ENCODE results near the gene CDH3.

CDH3 gene

GRCh38 chr16:68746951-68747350 is 101.8 kb downstream of the CDH3 start:
- Mint-ChIP-seq H3K9me3 (no peaks in the 10 kb centered on the region), H3K36me3 (ENCODE audit: low read depth) (no peaks in the 10 kb centered on the region), H3K27ac (no peak overlapping the region), H3K4me3 (no peak overlapping the region), H3K27me3 (ENCODE audit: low read depth) (peaks cover 4% of the 10 kb centered on the region), H3K4me1 (peaks cover 30% of the 10 kb centered on the region)
- TF ChIP-seq CTCF (IDR thresholded peaks at IDR 0.05; ENCODE audit: unreplicated experiment in 3 of 3): no peak

- H3K4me3 Mint-ChIP-seq: no peak overlapping the region
- H3K9me3 Mint-ChIP-seq: no peaks in the 10 kb centered on the region
- H3K27ac Mint-ChIP-seq: peak overlapping the region in 1 of 3 experiments; percentile 34
- H3K27me3 Mint-ChIP-seq (ENCODE audit: low read depth): peaks cover 4% of the 10 kb centered on the region
- no peaks in the 10 kb centered on the region for H3K36me3 Mint-ChIP-seq (ENCODE audit: low read depth)
- TF ChIP-seq CTCF (IDR thresholded peaks at IDR 0.05; ENCODE audit: unreplicated experiment in 3 of 3): no peak
- peaks cover 11% of the 10 kb centered on the region for H3K4me1 Mint-ChIP-seq
Measured at GRCh38 chr16:68749432-68749831, 104.3 kb downstream of the CDH3 start.
